Measurements from ENCODE around the gene PRG3. TPM values are rescaled to one million over a fixed set of nuclear protein-coding genes. Genes with fewer than 3 reads are reported as not detected.
A peak's percentile ranks its signal among the peaks of the same experiment; 100 is the strongest.

The PRG3 gene
- total RNA-seq, result not detected

- DNase-seq (ENCODE audit: low read depth in 2 of 3, low spot score in 2 of 3), result no peak
Observed at GRCh38 chr11:57380975-57381374, at the start of gene PRG3. Gene PRG3, minus strand, starts transcription at chr11:57381150. Its CDS starts 442 bp downstream, at chr11:57380708.

DNA sequence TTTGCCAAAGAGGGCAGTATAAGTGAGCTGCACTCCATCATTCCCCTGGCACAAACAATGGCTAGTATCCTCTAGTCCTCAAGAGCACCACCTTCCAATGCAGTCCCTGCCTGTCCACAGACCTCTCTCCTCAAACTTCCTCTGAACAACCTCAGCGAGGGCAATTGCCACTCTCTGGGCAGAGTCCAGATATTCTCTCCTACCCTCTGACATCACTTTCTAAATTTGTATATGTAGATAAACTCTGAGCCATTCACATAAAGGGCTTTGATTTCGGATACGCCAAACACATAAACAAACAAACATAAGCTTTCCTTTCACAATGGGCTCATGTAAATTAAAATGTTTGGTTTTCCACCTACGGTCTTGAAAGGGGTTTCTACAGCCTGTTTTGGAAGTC is 49.0 kb upstream of the PRG3 start:
- DNase-seq (ENCODE audit: low read depth in 2 of 3, low spot score in 2 of 3), result no peak

- no peak for DNase-seq (ENCODE audit: low read depth in 2 of 3, low spot score in 2 of 3)
Observed at GRCh38 chr11:57428643-57429042, 47.7 kb upstream of the PRG3 start.

- DNase-seq (ENCODE audit: low read depth in 2 of 3, low spot score in 2 of 3), result no peak
Observed at GRCh38 chr11:57427727-57428082, 46.8 kb upstream of the PRG3 start.

DNA sequence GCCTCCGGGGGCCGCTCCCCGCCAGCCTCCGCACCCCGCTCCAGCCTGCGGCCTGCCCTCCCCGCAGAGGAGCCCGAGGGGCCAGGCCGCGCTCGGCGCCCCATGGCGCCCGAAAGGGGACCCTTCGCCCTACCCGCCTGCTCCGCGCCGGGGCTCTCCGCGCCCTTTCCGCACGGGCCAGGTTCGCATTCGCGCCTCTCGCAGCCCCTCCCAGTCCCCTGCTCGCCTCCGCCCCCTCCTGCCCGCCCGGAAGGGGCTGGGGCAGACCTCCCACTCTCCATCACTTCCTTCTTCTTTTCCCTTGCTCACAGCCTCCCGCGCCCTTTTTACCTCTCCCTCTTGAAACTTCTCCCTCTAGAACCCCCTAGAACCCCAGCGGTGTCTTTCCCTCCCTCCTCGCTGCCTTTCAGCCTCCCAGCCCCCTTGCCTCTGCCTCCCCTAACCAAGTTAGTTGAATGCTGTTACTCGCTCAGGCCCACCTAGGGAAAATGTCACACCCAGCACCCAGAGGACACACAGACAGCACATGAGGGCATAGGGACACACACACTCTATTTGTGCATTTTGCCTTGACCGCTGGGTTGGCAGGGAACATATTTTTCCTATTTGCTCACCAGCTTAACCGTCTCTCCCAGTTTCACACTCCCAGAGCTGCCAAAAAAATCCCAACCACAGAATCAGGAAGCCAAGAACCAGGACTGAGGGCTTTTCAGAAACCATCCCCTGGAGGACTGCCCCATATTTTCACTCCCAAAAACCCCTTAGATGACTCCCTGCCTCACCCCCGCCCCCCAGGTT is 46.2 kb upstream of the PRG3 start, which contains the start of gene SLC43A3:
SLC43A3 (minus strand) TSS at position 193 of the 798 bp plus-strand sequence. CDS start 949 bp downstream, outside the sequence.
- peak; percentile 16 to 84 (median 82) for DNase-seq (ENCODE audit: low read depth in 2 of 3, low spot score in 2 of 3)

GRCh38 chr11:57426439-57426928 is 45.5 kb upstream of the PRG3 start:
- no peak for DNase-seq (ENCODE audit: low read depth in 2 of 3, low spot score in 2 of 3)

GRCh38 chr11:57425565-57426438 is 44.9 kb upstream of the PRG3 start:
- no peak for DNase-seq (ENCODE audit: low read depth in 2 of 3, low spot score in 2 of 3)

- DNase-seq (ENCODE audit: low read depth in 2 of 3, low spot score in 2 of 3), result peak; percentile 47 to 99 (median 99)
Observed at GRCh38 chr11:57424792-57425564, 44.0 kb upstream of the PRG3 start.

GRCh38 chr11:57424137-57424791 is 43.3 kb upstream of the PRG3 start:
- no peak for DNase-seq (ENCODE audit: low read depth in 2 of 3, low spot score in 2 of 3)

GRCh38 chr11:57422669-57423068 is 41.7 kb upstream of the PRG3 start:
- no peak for DNase-seq (ENCODE audit: low read depth in 2 of 3, low spot score in 2 of 3)

DNA sequence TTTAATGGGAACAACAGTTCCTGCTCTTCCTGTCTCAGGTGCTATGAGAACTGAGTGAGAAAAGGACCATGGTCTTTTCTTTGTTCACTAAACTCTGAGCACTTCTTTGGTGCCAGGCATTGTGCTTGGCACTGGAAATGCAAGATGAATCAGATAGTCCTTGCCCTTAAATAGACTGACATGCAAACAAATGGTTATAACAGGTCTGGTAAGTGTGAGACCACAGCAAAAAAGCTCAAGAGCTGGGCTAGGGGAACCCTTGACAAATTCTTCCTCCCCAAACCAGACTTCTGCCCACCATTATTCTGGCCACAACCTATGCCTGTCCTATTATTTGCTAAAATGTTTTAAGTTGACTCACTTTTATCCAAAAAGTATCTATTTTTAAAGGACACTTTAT is 40.9 kb upstream of the PRG3 start:
- no peak for DNase-seq (ENCODE audit: low read depth in 2 of 3, low spot score in 2 of 3)

- no peak for DNase-seq (ENCODE audit: low read depth in 2 of 3, low spot score in 2 of 3)
Observed at GRCh38 chr11:57421066-57421465, 40.1 kb upstream of the PRG3 start.

GRCh38 chr11:57419146-57419545 is 38.2 kb upstream of the PRG3 start:
- DNase-seq (ENCODE audit: low read depth in 2 of 3, low spot score in 2 of 3), result no peak

GRCh38 chr11:57418131-57418530 is 37.2 kb upstream of the PRG3 start:
- no peak for DNase-seq (ENCODE audit: low read depth in 2 of 3, low spot score in 2 of 3)

GRCh38 chr11:57417056-57417455 is 36.1 kb upstream of the PRG3 start:
- no peak for DNase-seq (ENCODE audit: low read depth in 2 of 3, low spot score in 2 of 3)

GRCh38 chr11:57416436-57416835 is 35.5 kb upstream of the PRG3 start:
- no peak for DNase-seq (ENCODE audit: low read depth in 2 of 3, low spot score in 2 of 3)

DNA sequence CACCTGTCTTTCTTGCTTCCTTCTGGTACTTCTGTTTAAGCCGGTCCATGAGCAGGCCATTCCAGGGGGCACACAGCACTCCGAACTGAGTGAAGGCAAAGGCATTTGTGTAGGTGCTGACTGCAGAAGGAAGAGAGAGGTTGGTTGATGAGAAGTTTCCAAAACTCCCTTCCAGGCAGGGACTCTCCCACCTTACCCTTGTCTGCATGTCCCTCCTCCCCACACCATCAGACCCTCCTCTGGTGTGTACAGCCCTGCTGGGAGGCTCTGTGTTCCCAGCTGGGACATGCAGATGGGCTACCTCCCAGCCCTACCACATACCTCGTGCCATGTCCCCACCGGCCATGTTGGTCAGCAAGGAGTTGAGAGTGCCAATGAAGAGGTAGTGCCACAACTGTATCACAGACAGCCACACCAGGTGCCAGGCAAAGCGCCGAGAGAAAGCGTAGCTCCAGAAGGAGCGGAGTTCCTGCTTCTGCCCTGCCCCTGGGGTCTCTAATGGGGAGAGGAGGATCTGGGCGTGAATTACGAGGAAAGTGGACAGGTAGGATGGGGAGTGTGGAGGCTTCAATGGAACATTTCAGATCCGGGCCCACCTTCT is 33.8 kb upstream of the PRG3 start:
- DNase-seq (ENCODE audit: low read depth in 2 of 3, low spot score in 2 of 3), result no peak

DNA sequence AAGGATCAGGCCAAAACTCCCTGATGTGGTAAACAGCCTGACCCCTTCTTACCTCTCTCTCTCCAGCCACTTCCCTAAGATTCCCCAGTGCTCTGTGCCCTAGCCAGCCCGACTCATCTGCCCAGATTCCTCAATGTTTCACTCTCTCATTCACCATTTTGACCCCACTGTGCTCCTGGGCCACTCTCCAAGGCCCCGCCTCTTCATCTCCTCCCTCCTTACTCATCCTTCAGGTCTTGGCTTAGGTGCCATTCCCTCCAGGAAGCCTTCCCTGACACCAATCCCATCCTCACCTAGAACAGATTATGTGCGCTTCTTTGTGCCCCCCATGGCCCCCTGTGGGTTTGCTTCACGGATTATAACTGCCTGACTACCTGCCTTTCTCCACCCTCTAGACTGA is 32.7 kb upstream of the PRG3 start:
- DNase-seq (ENCODE audit: low read depth in 2 of 3, low spot score in 2 of 3), result no peak

GRCh38 chr11:57410287-57410686 is 29.3 kb upstream of the PRG3 start:
- DNase-seq (ENCODE audit: low read depth in 2 of 3, low spot score in 2 of 3), result no peak

Data from hematopoietic multipotent progenitor cell (in vitro differentiated cells).